ENCODE data around the gene DIP2C.

- TF ChIP-seq, protein P1, sequence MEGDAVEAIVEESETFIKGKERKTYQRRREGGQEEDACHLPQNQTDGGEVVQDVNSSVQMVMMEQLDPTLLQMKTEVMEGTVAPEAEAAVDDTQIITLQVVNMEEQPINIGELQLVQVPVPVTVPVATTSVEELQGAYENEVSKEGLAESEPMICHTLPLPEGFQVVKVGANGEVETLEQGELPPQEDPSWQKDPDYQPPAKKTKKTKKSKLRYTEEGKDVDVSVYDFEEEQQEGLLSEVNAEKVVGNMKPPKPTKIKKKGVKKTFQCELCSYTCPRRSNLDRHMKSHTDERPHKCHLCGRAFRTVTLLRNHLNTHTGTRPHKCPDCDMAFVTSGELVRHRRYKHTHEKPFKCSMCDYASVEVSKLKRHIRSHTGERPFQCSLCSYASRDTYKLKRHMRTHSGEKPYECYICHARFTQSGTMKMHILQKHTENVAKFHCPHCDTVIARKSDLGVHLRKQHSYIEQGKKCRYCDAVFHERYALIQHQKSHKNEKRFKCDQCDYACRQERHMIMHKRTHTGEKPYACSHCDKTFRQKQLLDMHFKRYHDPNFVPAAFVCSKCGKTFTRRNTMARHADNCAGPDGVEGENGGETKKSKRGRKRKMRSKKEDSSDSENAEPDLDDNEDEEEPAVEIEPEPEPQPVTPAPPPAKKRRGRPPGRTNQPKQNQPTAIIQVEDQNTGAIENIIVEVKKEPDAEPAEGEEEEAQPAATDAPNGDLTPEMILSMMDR (IDR thresholded peaks at IDR 0.05) = no peak
- no peak for TF ChIP-seq POLR2A (IDR thresholded peaks at IDR 0.05)
Observed at GRCh38 chr10:317926-318325, 371.5 kb downstream of the DIP2C start.

Measured in testis (tissue), 2 donors.